Endothelial cell (in vitro differentiated cells): ENCODE results near the gene NAIF1. TPM values are rescaled to one million over a fixed set of nuclear protein-coding genes. Genes with fewer than 3 reads are reported as not detected.
A peak's percentile ranks its signal among the peaks of the same experiment; 100 is the strongest.
"Not testable (repeated sequence)": the region's sequence is repeated elsewhere in the genome, so short reads cannot be mapped to it uniquely, and the experiment has no call there.

Source experiments
- DNase-seq: peaks from one replicate; pipeline ENCODE4 v3.0.0; 2021; ENCODE audit warnings: low spot score
- H3K27ac Mint-ChIP-seq: one replicate; pipeline ENCODE4 v1.8.0; 2021; ENCODE audit warnings: mixed read lengths, inconsistent platforms; ENCODE audit not compliant: unreplicated experiment
- H3K27me3 Mint-ChIP-seq: one replicate; pipeline ENCODE4 v1.8.0; 2021; ENCODE audit warnings: mild to moderate bottlenecking, moderate library complexity, mixed read lengths, inconsistent platforms; ENCODE audit not compliant: unreplicated experiment
- H3K36me3 Mint-ChIP-seq: one replicate; pipeline ENCODE4 v1.8.0; 2021; ENCODE audit warnings: mild to moderate bottlenecking, low read depth, mixed read lengths, inconsistent platforms; ENCODE audit not compliant: unreplicated experiment
- H3K4me1 Mint-ChIP-seq: one replicate; pipeline ENCODE4 v1.8.0; 2021; ENCODE audit warnings: mild to moderate bottlenecking, mixed read lengths, inconsistent platforms; ENCODE audit not compliant: unreplicated experiment
- H3K4me3 Mint-ChIP-seq: one replicate; pipeline ENCODE4 v1.8.0; 2021; ENCODE audit warnings: mild to moderate bottlenecking, mixed read lengths, inconsistent platforms; ENCODE audit not compliant: unreplicated experiment
- H3K9me3 Mint-ChIP-seq: one replicate; pipeline ENCODE4 v1.8.0; 2021; ENCODE audit warnings: mixed read lengths, inconsistent platforms; ENCODE audit not compliant: unreplicated experiment
- total RNA-seq: library from RNA; stranded (reverse); fragmentation: NEBNext Ultra II Directional; extraction: Animal tissue kit (Norgen Biotek cat#: 25700); gene quantifications from one replicate; pipeline ENCODE4 v1.2.1, GENCODE V29; 2021; ENCODE audit not compliant: unreplicated experiment
- TF ChIP-seq, protein P1 (sequence below): fragments of 200-600 bp; sonication (generic); IDR thresholded peaks from one replicate; pipeline ENCODE4 v1.5.0; 2021; ENCODE audit warnings: antibody characterized with exemption; ENCODE audit not compliant: unreplicated experiment

Gene NAIF1
- total RNA-seq, 1 donor from 2014 or later = 9.9 TPM

DNA sequence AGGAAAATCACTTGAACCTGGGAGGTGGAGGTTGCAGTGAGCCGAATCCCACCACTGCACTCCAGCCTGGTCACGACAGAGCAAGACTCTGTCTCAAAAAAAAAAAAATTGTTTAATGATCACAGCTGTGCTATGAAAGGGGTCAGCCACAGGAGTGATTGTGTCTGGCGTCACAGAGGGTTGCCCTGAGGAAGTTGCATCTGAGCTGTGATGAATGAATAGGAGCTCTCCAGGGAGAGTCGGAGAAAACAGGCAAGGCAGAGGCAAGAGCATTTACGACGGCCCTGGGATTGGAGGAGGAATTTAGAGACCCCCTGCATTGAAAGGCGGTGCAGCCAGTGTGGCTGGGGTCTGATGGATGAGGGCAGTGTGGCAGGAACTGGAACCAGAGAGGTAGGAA is 25.1 kb downstream of the NAIF1 start:
- no peak for DNase-seq
- Mint-ChIP-seq H3K4me3 (no peak overlapping the region), H3K27ac (no peak overlapping the region), H3K4me1 (no peaks in the 10 kb centered on the region), H3K36me3 (no peaks in the 10 kb centered on the region), H3K9me3 (no peaks in the 10 kb centered on the region), H3K27me3 (peaks cover 1% of the 10 kb centered on the region)
- TF ChIP-seq, protein P1, sequence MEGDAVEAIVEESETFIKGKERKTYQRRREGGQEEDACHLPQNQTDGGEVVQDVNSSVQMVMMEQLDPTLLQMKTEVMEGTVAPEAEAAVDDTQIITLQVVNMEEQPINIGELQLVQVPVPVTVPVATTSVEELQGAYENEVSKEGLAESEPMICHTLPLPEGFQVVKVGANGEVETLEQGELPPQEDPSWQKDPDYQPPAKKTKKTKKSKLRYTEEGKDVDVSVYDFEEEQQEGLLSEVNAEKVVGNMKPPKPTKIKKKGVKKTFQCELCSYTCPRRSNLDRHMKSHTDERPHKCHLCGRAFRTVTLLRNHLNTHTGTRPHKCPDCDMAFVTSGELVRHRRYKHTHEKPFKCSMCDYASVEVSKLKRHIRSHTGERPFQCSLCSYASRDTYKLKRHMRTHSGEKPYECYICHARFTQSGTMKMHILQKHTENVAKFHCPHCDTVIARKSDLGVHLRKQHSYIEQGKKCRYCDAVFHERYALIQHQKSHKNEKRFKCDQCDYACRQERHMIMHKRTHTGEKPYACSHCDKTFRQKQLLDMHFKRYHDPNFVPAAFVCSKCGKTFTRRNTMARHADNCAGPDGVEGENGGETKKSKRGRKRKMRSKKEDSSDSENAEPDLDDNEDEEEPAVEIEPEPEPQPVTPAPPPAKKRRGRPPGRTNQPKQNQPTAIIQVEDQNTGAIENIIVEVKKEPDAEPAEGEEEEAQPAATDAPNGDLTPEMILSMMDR = no peak

DNA sequence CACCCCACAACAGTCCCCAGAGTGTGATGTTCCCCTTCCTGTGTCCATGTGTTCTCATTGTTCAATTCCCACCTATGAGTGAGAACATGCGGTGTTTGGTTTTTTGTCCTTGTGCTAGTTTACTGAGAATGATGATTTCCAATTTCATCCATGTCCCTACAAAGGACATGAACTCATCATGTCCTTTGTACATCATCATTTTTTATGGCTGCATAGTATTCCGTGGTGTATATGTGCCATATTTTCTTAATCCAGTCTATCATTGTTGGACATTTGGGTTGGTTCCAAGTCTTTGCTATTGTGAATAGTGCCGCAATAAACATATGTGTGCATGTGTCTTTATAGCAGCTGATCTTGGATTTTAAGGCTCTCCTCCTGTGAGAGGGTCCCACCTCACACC is 26.3 kb downstream of the NAIF1 start:
- H3K36me3 Mint-ChIP-seq, H3K9me3 Mint-ChIP-seq, DNase-seq, H3K4me1 Mint-ChIP-seq, H3K4me3 Mint-ChIP-seq, H3K27ac Mint-ChIP-seq, H3K27me3 Mint-ChIP-seq: not testable (repeated sequence)

DNA sequence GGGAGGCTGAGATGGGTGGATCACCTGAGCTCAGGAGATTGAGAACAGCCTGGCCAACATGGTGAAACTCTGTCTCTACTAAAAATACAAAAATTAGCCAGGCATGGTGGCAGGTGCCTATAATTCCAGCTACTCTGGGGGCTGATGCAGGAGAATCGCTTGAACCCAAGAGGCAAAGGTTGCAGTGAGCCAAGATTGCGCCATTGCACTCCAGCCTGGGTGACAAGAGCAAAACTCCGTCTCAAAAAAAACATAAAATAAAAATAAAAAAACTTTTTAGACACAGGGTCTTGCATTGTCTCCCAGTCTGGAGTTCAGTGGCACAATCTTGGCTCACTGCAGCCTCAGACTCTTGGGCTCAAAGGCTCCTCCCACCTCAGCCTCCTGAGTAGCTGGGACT is 30.6 kb downstream of the NAIF1 start:
- H3K9me3 Mint-ChIP-seq, DNase-seq, H3K4me1 Mint-ChIP-seq, H3K36me3 Mint-ChIP-seq, H3K4me3 Mint-ChIP-seq, H3K27ac Mint-ChIP-seq, H3K27me3 Mint-ChIP-seq: not testable (repeated sequence)

DNA sequence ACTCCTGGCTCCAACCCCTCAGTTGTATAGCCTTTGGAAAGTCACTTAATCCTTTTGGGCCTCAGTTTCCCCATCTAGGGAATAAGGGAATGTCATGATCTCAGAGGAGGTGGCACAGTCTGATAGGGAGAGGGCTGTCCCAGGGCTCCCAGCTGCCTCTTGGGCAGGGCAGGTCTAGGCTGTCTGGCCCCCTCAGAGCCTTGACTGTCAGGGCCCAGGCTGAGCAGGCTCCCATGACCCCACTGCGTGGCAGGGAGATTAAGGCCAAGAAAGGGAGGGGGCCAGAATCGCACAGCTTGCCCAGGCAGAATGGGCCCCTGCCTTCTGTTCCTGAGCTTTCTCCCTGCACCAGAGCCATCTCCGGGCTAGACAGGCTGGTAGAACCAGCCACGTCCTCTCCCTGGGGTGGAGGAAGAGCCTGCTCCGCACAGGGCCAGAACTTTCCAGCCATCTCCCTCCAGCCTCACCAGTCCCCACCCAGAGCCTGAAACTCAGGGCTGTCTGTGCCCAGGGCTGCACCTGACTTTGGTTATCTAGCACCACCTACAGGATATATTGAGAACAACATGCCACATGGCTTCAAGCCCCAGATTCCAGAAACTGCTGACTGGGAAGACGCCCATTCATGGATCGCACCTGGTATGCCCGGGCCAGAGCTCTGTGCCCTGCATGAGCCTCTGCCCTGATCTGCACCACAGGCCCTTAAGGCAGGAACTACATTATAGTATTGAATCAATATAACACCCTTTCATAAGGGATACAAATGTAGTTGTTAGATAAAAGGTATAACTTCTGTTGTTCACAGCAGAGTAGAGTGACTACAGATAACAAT is 32.1 kb downstream of the NAIF1 start:
- no peaks in the 10 kb centered on the region for H3K27me3 Mint-ChIP-seq
- H3K4me1 Mint-ChIP-seq = no peaks in the 10 kb centered on the region
- H3K36me3 Mint-ChIP-seq = no peaks in the 10 kb centered on the region
- no peaks in the 10 kb centered on the region for H3K9me3 Mint-ChIP-seq
- no peak overlapping the region for H3K4me3 Mint-ChIP-seq
- H3K27ac Mint-ChIP-seq = no peak overlapping the region
- TF ChIP-seq, protein P1 = peak; percentile 95
- DNase-seq = peak; percentile 73

DNA sequence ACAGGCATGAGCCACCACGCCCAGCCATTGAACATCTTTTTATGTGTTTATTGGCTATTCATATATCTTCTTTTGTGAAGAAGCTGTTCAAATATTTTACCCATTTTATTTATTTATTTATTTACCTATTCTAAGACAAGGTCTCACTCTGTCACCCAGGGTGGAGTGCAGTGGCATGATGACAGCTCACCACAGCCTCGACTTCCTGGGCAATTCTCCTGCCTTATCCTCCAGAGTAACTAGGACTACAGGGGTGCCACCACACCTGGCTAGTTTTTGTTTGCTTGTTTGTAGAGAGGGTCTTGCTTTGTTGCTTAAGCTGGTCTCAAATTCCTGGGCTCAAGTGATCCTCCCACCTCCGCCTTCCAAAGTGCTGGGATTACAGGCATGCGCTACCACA is 33.5 kb downstream of the NAIF1 start:
- no peaks in the 10 kb centered on the region for H3K36me3 Mint-ChIP-seq
- no peak for DNase-seq
- H3K27me3 Mint-ChIP-seq = no peaks in the 10 kb centered on the region
- no peaks in the 10 kb centered on the region for H3K9me3 Mint-ChIP-seq
- no peak overlapping the region for H3K27ac Mint-ChIP-seq
- TF ChIP-seq, protein P1 = no peak
- H3K4me1 Mint-ChIP-seq = no peaks in the 10 kb centered on the region
- H3K4me3 Mint-ChIP-seq = no peak overlapping the region

DNA sequence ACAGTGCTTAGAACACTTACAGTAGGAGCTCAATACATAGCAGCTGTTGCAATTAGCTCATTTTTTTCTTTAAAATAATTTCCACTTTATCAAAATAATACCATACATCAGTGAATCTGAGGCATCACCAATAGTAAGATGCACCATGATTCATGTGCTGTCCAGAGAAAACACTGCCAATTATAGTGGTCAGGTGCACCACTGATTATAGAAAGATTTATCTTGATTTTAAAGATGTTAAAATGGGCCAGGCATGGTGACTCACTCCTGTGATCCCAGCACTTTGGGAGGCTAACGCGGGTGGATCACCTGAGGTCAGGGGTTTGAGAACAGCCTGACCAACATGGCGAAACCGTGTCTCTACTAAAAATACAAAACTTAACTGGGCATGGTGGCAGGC is 39.4 kb downstream of the NAIF1 start:
- Mint-ChIP-seq H3K4me1 (peaks cover 10% of the 10 kb centered on the region), H3K36me3 (no peaks in the 10 kb centered on the region), H3K9me3 (no peaks in the 10 kb centered on the region), H3K27ac (no peak overlapping the region), H3K27me3 (no peaks in the 10 kb centered on the region), H3K4me3 (no peak overlapping the region)
- no peak for DNase-seq
- TF ChIP-seq, protein P1 = no peak
